Measurements from ENCODE around the gene ST6GAL2. TPM values are rescaled to one million over a fixed set of nuclear protein-coding genes. Genes with fewer than 3 reads are reported as not detected.

ST6GAL2 gene
- total RNA-seq: 5.9 TPM

GRCh38 chr2:106885971-106886915 lies at the start of gene ST6GAL2:
ST6GAL2 (minus strand) TSS chr2:106886167; CDS start chr2:106843977, 42,190 bp downstream.
- no peak for DNase-seq

- no peak for DNase-seq
These were observed 46.7 kb upstream of the ST6GAL2 start for GRCh38 chr2:106932644-106933043.

GRCh38 chr2:106931717-106932335 lies 45.9 kb upstream of the ST6GAL2 start:
- DNase-seq: no peak

DNA sequence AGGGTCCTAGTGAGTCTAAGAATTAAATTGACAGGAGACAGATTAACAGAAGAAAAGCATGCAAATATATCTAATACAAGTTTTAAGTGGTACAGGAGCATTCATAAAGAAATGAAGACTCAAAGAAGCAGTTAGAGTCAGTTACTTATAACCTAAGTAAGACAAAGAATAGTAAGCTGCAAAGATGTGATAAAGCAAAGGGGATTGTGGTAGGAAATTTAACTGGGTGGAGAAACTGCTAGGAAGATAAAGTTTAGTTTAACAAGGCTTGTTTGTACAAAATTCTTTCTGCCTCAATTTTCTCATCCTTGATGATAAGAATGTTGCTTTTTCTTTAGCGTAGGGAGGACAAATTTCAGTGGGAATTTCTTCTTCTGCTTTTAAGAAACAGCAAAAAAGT lies 35.5 kb upstream of the ST6GAL2 start:
- DNase-seq: no peak

- DNase-seq: no peak
These were observed 33.0 kb upstream of the ST6GAL2 start for GRCh38 chr2:106919012-106919411.

DNA sequence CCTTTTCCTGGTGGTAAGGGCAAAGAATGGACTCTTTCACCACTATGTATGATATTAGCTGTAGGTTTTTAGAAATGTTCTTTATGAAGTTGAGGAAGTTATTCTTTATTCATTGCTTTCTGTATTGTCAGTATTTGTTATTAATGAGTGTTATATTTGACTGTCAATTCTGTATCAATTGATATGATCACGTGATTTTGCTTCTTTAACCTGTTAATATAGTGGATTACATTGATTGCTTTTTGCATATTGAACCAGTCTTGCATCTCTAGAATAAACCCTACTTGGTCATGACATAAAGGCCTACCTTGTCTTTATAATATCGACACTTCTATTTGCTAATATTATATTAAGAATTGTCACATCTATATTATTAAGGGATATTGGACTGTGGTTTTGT lies 18.3 kb upstream of the ST6GAL2 start:
- DNase-seq: no peak

- DNase-seq: no peak
These were observed 14.0 kb upstream of the ST6GAL2 start for GRCh38 chr2:106899786-106900530.

DNA sequence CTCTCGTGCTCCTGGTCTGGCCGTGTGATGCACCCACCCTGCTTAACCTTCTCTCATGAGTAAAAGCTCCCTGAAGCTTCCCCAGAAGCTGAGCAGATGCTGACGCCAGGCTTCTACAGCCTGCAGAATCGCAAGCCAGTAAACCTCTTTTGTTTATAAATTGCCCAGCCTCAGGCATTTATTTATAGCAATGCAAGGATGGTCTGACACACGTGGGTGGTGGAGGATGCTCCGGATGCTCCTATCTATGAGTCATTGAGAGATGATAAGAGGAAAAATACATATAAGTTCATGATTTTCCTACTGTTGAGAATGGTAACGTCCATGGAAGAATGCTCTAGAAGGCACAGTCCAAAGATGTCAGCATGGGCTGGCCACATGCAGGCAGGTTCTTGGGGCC lies 8.6 kb upstream of the ST6GAL2 start:
- no peak for DNase-seq

DNA sequence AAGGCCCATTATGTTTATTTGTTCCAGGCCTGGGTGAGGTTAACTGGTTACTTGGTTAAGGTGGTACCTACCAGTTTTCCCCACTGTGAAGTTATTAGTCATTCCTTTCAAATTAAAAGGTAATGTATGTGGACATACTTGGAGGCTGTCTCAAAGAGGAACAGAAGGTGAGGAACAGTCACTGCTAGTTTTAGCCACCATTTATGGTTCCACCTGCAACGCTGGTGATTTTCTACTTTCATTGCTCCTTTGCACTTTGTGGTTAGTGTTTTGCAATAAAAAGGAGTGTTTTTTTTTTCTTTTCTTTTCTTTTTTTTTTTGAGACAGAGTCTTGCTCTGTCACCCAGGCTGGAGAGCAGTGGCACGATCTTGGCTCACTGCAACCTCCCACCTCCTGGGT lies 6.1 kb upstream of the ST6GAL2 start:
- DNase-seq: no peak

DNA sequence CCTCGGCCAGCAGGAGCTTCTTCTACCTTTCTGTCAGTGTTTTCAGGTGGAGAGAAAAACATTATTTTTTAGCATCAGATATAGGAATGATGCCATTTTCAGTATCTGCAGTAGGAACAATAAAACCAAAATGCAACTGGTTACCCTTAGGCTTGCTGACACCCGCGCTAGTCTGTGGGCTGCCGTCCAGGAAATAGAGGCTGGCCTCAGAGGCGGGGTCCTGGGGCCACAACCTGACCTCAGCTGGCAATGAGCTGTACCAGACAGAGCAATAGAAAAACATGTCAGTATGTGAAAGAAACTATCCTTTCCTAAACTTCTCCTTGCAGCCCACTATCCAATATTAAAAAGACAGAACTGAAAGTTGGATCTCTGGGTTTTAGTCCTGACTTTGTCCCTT lies 4.6 kb upstream of the ST6GAL2 start:
- DNase-seq: no peak

DNA sequence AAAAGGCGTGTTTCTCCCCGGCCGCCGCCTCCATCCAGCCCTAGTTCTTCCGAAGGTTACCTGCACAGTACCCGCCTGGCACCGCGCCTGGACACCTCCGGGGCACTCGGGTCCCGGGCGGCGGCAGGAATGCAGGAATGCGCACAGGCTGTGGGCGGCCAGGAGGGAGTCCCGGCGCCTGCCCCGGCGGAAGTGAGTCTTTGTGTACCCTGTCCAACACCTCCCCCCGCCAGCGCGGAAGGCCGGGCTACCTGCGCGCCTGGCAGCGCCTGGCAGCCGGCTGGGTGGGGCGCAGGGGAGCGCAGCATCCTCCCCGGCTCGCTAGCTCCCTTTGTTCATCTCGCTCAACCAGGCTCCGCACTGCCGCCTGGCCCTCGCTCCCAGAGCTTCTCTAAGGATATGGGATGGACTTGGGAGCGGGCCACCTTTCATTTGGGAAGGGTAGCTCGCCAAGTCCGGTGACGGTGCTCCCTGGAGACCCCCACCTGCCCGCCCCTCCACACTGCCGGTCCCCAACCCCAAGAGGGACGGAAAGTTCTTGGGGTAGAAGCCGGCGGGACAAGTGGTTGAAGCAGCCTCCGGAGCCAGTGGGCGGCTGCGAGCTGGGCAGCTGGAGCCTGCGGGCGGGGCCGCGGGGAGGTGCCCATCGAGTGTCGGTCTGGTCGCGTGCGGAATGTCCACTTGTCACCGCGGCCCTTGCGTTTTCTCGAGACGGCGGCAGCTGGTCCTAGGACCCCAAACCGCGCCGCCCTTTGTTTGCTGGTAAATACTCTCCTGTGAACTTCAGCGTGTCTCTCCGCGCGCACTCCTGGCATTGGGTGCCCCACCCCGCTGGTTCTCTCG lies 1.2 kb upstream of the ST6GAL2 start:
- DNase-seq: no peak

DNA sequence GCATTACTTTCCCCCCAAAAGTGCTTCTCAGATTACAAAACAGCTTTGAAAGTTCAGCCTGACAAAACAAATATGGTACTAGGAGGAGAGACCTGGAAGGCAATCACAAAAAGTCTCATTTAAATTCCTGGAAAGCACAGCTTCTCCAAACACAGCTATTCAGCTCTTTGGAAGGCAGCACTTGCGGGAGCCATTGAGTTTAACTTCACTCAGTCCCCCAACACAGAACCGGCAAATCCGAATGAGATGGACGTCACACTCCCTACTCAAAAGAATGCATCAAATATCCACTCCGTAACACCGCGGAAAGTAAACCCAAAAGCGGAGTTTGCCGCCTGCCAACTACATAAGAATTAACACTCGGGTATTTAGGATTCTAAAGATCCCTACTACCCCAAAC lies 638 bp downstream of the ST6GAL2 start:
- DNase-seq: no peak

DNA sequence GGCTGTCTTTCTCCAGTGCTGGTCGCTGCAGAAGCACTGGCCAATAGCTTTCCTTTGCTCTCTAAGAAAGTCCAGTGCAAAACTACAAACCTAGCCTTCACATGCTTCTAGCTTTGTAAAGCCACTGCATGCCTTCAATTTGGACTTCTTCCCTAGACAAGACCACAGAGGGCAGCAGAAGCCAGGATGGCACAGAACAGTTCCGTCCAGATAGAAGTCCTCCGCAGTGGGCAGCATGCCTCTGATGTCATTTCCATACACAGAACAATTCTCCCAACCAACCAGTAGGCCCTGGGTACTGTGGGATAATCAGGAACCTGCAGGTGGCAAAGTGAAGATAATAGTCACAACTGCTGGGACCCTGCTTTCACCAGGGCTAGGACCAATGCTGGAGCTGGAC lies 3.3 kb downstream of the ST6GAL2 start:
- DNase-seq: no peak

DNA sequence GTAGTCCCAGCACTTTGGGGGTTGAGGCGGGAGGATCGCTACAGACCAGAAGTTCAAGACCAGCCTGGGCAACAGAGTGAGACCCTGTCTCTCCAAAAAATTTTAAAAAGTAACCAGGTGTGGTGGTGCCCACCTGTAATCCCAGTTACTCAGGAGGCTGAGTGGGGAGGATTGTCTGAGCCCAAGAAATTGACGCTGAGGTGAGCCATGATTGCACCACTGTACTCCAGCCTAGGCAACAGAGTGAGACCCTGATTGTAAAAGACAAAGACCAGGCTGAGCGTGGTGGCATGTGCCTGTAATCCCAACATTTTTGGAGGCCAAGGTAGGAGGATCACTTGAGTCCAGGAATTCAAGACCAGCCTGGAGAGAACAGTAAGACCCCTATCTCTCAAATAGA lies 7.8 kb downstream of the ST6GAL2 start:
- DNase-seq: no peak

DNA sequence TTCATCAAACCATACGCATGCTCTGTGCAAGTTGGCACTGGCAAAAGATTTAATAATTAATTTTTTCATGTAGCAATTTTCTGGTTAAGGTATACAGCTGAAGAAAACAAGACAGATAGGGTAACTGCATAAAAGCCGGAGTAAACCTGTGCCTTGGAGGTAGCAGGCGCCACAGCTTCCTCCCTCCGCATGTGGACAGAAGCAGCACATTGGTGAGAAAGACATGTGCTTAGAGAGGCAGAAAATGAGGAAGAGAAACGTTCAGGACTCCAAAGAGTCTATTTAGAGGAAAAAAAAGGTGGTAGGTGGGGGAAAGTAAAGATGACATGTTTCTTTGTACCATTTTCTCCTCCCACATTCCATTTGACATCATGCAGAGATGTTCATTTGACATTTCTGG lies 9.3 kb downstream of the ST6GAL2 start:
- DNase-seq: no peak

- DNase-seq: no peak
These were observed 16.3 kb downstream of the ST6GAL2 start for GRCh38 chr2:106869512-106870275.

DNA sequence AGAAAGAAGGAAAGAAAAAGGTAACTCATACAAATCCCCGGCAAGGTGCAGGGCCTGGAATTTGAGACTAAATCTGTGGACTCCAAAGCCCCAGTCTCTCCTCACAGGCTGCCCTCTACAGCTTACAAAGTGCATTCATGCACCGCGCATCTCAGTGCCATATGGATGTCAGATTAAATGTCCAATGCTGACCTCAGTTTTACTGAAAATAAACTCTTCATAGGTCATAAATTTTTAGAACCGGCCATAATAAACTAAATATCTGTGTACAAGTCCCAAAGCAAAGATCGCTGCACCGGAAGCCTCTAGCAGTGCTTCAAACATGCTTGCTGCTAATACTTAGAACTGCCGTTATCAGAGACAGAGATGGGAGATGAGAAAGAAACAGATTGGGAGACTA lies 17.7 kb downstream of the ST6GAL2 start:
- no peak for DNase-seq

- no peak for DNase-seq
These were observed 18.6 kb downstream of the ST6GAL2 start for GRCh38 chr2:106867196-106867953.

DNA sequence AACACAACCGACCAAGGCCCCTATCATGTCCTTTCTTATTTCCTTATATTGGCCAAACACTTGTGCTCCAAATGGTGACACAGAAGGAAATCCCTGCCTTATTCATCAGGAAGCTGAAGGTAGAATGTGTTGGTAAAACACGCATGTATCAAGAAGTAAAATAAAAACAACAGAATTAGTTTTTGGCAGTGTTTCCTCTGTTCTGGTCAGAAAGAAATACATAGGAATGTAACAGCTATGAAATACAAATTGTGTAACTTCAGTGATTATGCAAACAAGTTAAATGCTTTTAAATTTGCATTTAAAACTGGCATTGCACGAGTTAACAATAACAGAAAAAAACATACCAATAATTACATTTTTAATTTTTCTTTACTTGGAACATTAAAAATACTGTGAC lies 19.3 kb downstream of the ST6GAL2 start:
- DNase-seq: no peak

GRCh38 chr2:106864051-106864450 lies 21.9 kb downstream of the ST6GAL2 start:
- DNase-seq: no peak

GRCh38 chr2:106863387-106863786 lies 22.6 kb downstream of the ST6GAL2 start:
- no peak for DNase-seq
